Activated T-cell treated with anti-CD3 and anti-CD28 coated beads, Interleukin-2, amount 50 U/mL, for 72 hours (primary cell): ENCODE results near the gene TRAF1. TPM values are rescaled to one million over a fixed set of nuclear protein-coding genes. Genes with fewer than 3 reads are reported as not detected.
A peak's percentile ranks its signal among the peaks of the same experiment; 100 is the strongest.

Experiments used
- ATAC-seq, 2 donors: fragments of 150-1000 bp; cut with Tn5 transposase; replicated peaks in 1 of 2; 2 replicates each; pipeline ENCODE4 v1.10.0; 2021; ENCODE audit warnings: moderate library complexity in 2 of 2, mild to moderate bottlenecking in 1 of 2
- DNase-seq, 2 donors: peaks; one replicate each; pipeline ENCODE4 v3.0.0; 2021 to 2022; ENCODE audit warnings: mixed read lengths in 1 of 2
- H3K27ac Mint-ChIP-seq: one replicate; pipeline ENCODE4 v1.8.0; 2022; ENCODE audit warnings: mild to moderate bottlenecking, moderate library complexity, mixed read lengths
- H3K27me3 Mint-ChIP-seq: one replicate; pipeline ENCODE4 v1.8.0; 2022; ENCODE audit warnings: low read depth, mixed read lengths
- H3K36me3 Mint-ChIP-seq, 2 donors: one replicate each; pipeline ENCODE4 v1.8.0; 2022; ENCODE audit warnings: mixed read lengths in 2 of 2, mild to moderate bottlenecking in 1 of 2; ENCODE audit not compliant: insufficient read depth in 2 of 2
- H3K4me1 Mint-ChIP-seq: one replicate; pipeline ENCODE4 v1.8.0; 2022; ENCODE audit warnings: low read depth, mixed read lengths
- H3K4me3 Mint-ChIP-seq, 2 donors: one replicate each; pipeline ENCODE4 v1.8.0; 2022; ENCODE audit warnings: mild to moderate bottlenecking in 2 of 2, mixed read lengths in 2 of 2, moderate library complexity in 2 of 2
- H3K9me3 Mint-ChIP-seq, 2 donors: one replicate each; pipeline ENCODE4 v1.8.0; 2022; ENCODE audit warnings: mixed read lengths in 2 of 2
- total RNA-seq, 2 donors: library from RNA; stranded (reverse); gene quantifications; one replicate each; pipeline ENCODE4 v1.2.3, GENCODE V29; 2022

Gene TRAF1
- total RNA-seq, 2 donors from 2014 or later = 91.6 to 101 TPM

DNA sequence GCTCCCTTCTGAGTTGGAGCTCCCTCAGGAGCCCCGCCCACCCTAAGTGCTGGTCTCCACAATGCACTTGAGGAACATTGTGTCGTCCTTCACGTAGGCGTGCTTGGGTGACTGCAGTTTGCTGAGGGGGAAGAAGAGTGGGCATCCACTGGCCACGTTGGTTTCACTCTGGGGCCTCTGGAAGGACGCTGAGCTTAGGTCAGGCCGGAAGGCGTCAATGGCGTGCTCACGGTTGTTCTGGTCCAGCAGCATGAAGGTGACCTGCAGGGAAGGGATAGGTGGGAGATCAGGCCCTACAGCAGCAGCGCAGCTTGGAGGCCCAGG lies 21.7 kb downstream of the TRAF1 start:
- peaks cover 96% of the 10 kb centered on the region for H3K4me1 Mint-ChIP-seq

GRCh38 chr9:120904061-120904977 lies 22.3 kb downstream of the TRAF1 start:
- H3K9me3 Mint-ChIP-seq = no peaks in the 10 kb centered on the region
- peaks cover 95% of the 10 kb centered on the region for H3K4me1 Mint-ChIP-seq
- no peaks in the 10 kb centered on the region for H3K27me3 Mint-ChIP-seq
- peaks cover 15 to 37% of the 10 kb centered on the region in 2 donors for H3K36me3 Mint-ChIP-seq
- ATAC-seq = peak; percentile 27 to 44
- peak overlapping the region; percentile 90 for H3K27ac Mint-ChIP-seq
- H3K4me3 Mint-ChIP-seq = peak overlapping the region; percentile 17 to 44
- DNase-seq = peak in 1 of 2 donors; percentile 34

More for the DNA sequence above, 21.7 kb downstream of the TRAF1 start:
- DNase-seq (no peak), ATAC-seq (no peak)
- H3K36me3 Mint-ChIP-seq = peaks cover 17 to 38% of the 10 kb centered on the region in 2 donors
- H3K4me3 Mint-ChIP-seq = peak overlapping the region; percentile 17 to 44
- no peaks in the 10 kb centered on the region for H3K27me3 Mint-ChIP-seq
- no peaks in the 10 kb centered on the region for H3K9me3 Mint-ChIP-seq
- H3K27ac Mint-ChIP-seq = peak overlapping the region; percentile 85

DNA sequence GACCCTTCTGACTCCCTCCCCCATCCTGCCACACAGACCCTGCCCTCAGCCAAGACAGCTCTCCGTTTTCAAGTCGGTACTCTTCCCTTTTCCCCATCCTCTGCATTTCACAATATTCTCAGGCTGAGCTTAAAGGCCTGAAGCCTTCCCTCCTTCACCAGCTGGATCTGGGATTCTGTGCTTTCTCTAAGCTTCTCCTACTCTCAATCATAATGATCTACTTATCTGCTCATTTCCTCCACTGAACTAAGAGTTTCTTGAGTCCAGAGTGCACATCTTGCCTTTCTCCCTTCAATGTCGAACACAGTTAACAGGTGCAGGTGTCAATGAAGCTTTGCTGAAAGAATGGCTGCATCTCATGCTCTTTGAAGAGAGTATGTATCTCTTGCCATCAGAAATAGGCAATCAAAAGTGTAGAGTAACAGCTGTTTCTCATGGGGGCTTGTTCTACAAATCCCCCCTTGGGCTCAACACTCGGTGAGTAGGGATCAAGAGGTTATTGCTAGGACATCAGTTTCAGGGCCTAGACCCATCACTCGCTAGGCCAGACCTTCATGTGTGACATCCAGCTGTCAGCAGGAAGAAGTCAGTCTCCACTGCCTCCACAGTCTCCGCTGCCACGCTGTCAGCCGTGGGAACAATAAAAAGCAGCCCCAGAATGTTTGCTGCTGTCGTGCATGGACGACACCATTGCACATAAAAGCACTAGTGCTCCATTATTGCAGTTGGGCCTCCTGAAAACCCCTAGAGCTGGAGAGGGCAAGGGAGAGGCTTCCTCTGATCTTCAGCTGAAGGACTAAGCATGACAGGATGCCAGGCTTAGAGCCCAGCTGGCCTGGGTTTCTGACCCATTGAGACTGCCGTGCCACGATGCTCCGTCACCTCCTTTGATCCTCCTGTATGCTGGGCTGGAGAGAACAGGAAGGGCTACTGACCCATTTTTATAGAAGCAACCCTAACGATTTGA lies 23.7 kb downstream of the TRAF1 start:
- DNase-seq (no peak), ATAC-seq (peak; percentile 2 to 6)
- H3K27ac Mint-ChIP-seq = peak overlapping the region; percentile 83
- peaks cover 11 to 30% of the 10 kb centered on the region in 2 donors for H3K36me3 Mint-ChIP-seq
- H3K9me3 Mint-ChIP-seq = no peaks in the 10 kb centered on the region
- peaks cover 96% of the 10 kb centered on the region for H3K4me1 Mint-ChIP-seq
- H3K4me3 Mint-ChIP-seq = peak overlapping the region; percentile 6 to 35
- H3K27me3 Mint-ChIP-seq = no peaks in the 10 kb centered on the region

DNA sequence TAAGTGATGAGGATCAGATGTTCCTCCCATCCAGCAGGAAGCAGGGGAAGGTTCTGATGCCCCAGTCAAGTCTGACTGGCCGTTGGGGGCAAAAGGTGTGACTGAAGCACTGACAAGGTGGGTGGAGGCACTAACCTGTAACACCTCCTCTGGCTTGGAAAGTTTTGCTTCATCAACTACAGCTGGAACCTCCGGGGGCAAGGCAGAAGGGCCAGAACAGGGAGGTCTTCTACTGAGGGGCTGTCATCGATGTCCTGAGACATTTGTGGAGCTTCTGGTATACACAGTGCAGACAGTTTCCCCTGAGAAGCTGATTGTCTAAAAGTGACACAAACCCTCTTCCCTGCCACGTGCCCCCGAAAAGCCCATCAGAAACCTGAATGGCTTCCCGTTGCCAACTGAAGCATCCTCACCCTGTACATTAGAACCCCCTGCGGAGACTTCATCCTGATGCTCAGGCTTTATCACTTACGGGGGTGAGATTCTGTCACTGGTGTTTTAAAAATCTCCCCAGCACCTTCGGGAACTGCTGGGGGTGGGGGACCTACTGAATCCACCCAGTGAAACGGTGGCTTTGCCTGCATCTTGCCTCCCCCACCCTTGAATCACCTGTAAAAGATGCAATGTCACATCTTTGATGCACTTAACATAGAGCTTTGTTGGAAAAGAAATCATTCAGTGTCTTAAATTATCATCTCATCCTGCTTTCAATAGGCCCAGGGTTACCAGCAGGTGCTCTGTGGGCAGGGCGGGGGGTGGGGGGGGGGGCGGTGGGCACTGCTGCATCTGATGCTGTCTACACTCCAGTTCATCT lies 24.6 kb downstream of the TRAF1 start:
- Mint-ChIP-seq H3K9me3 (no peaks in the 10 kb centered on the region), H3K27me3 (no peaks in the 10 kb centered on the region), H3K27ac (peak overlapping the region; percentile 83), H3K4me1 (peaks cover 94% of the 10 kb centered on the region), H3K36me3 (peaks cover 9 to 22% of the 10 kb centered on the region in 2 donors), H3K4me3 (no peak overlapping the region)
- DNase-seq (no peak), ATAC-seq (no peak)

GRCh38 chr9:120900824-120901223 lies 25.8 kb downstream of the TRAF1 start:
- H3K27ac Mint-ChIP-seq = peak overlapping the region; percentile 89
- H3K9me3 Mint-ChIP-seq = no peaks in the 10 kb centered on the region
- ATAC-seq = no peak
- peaks cover 94% of the 10 kb centered on the region for H3K4me1 Mint-ChIP-seq
- no peak overlapping the region for H3K4me3 Mint-ChIP-seq
- H3K27me3 Mint-ChIP-seq = no peaks in the 10 kb centered on the region
- DNase-seq = no peak
- H3K36me3 Mint-ChIP-seq = peaks cover 6 to 17% of the 10 kb centered on the region in 2 donors

DNA sequence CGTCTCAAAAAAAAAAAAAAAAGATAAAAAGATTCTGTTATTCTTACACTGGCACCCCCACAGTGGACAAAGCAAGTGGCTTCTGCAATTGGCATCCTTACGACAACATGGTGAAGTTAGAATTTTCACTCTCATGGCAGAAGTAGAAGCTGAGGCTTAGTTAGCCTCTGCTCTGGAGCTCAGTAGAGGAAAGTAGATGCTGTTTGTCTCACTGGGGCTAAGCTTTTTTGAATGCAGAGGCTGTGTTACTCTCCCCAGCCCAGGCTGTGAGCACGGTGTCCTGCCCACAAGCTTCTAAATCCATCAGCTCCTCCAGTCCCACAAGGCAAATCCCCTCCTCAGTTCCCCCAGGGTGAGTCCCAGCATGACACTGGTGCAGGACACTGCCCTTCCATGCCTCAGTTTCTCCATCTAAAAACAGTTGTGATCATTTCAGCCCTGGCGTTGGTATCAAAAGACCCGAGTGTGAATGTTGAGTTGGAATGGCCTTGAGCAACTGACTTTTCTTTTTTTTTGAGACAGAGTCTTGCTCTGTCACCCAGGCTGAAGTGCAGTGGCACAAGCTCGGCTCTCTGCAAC lies 27.0 kb downstream of the TRAF1 start:
- H3K27me3 Mint-ChIP-seq = no peaks in the 10 kb centered on the region
- H3K27ac Mint-ChIP-seq = peak overlapping the region; percentile 89
- peaks cover 92% of the 10 kb centered on the region for H3K4me1 Mint-ChIP-seq
- H3K36me3 Mint-ChIP-seq = peaks cover 3 to 12% of the 10 kb centered on the region in 2 donors
- no peaks in the 10 kb centered on the region for H3K9me3 Mint-ChIP-seq
- no peak overlapping the region for H3K4me3 Mint-ChIP-seq
- DNase-seq = no peak
- no peak for ATAC-seq

- Mint-ChIP-seq H3K36me3 (peaks cover 3 to 10% of the 10 kb centered on the region in 2 donors), H3K9me3 (no peaks in the 10 kb centered on the region), H3K4me3 (peak overlapping the region in 1 of 2 donors; percentile 31), H3K4me1 (peaks cover 89% of the 10 kb centered on the region), H3K27me3 (no peaks in the 10 kb centered on the region), H3K27ac (peak overlapping the region; percentile 70)
- ATAC-seq (no peak), DNase-seq (no peak)
Measured at GRCh38 chr9:120898396-120898795, 28.2 kb downstream of the TRAF1 start.

DNA sequence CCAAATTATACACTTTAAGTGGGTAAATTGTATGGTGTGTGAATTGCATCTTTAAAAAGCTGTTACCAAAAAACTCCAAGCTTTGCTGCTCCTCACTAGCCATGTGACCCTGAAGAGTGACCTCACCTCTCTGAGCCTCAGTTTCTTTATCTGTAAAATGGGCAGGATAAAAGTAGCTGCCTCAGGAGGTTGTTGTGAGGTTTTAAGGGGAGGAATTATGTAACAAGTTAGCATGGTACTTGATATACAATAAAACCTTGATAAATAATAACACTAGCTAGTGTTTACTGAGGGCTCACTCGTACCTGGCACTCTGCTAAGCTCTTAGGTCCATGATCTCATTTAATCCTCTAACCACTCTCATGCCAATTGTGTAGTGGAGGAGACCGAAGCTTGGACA lies 30.6 kb downstream of the TRAF1 start:
- no peaks in the 10 kb centered on the region for H3K27me3 Mint-ChIP-seq
- H3K9me3 Mint-ChIP-seq = no peaks in the 10 kb centered on the region
- peak overlapping the region; percentile 43 for H3K27ac Mint-ChIP-seq
- DNase-seq (no peak), ATAC-seq (no peak)
- no peak overlapping the region for H3K4me3 Mint-ChIP-seq
- peaks cover 2 to 5% of the 10 kb centered on the region in 2 donors for H3K36me3 Mint-ChIP-seq
- H3K4me1 Mint-ChIP-seq = peaks cover 92% of the 10 kb centered on the region

- H3K4me3 Mint-ChIP-seq = no peak overlapping the region
- H3K27me3 Mint-ChIP-seq = no peaks in the 10 kb centered on the region
- no peak for DNase-seq
- peaks cover 2% of the 10 kb centered on the region in 2 donors for H3K36me3 Mint-ChIP-seq
- no peak overlapping the region for H3K27ac Mint-ChIP-seq
- ATAC-seq = no peak
- no peaks in the 10 kb centered on the region for H3K9me3 Mint-ChIP-seq
- H3K4me1 Mint-ChIP-seq = peaks cover 92% of the 10 kb centered on the region
Measured at GRCh38 chr9:120894321-120895148, 32.1 kb downstream of the TRAF1 start.

GRCh38 chr9:120893611-120894307 lies 32.8 kb downstream of the TRAF1 start:
- Mint-ChIP-seq H3K36me3 (peaks cover 2% of the 10 kb centered on the region in 2 donors), H3K27ac (peak overlapping the region; percentile 100), H3K27me3 (no peaks in the 10 kb centered on the region), H3K4me3 (peak overlapping the region; percentile 75 to 76), H3K4me1 (peaks cover 93% of the 10 kb centered on the region), H3K9me3 (no peaks in the 10 kb centered on the region)
- DNase-seq = no peak
- ATAC-seq = peak; percentile 5 to 8
